ENCODE results near the gene PCDH7.

The PCDH7 gene

DNA sequence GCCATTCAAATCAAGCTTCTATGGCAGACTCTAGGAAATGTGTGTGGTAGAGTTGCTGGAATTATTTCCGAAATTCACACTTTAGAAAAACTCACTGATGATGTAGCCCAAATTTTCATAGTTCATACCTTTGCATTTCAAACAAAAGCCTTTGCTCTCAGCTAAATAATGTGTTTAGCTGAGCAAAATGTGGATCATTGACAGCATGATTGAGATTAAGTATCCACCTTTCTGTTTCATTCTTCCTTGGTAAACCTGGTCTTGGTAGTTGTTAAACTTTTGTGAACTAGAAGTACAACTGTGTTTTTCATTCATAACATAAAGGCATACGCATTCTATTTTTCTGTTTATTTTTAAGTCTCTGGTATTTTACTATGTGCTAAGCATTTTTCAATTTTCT is 7.2 kb downstream of the PCDH7 start:
- H3K36me3 ChIP-seq (ENCODE audit: control insufficient read depth in 2 of 2, insufficient read depth in 1 of 2, low read length in 2 of 2), result peaks cover 0 to 19% of the 10 kb centered on the region in 2 experiments; a peak in 1 of 3 replicates
- H3K4me3 ChIP-seq (ENCODE audit: low read depth, low read length), result no peak overlapping the region; the same call in 1 of the 2 replicates

DNA sequence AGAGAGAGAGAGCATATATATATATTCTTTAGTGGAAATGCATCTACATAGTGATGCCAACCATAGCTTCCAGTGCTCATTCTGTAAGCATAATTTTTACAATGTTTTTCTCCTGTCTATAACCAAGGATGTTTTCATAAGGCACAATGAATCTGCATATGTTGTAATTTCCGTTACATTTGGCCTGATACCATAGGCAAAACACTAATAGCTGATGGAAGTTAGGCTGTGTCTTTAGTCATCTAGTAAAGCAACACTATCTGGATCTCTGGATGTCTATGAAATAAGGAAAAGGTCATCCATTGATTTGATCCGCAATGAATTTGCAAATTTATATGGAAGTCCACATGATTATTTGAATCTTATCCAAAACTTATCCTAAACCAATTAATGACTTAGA is 8.1 kb downstream of the PCDH7 start:
- peaks cover 0 to 10% of the 10 kb centered on the region in 2 experiments; a peak in 1 of 3 replicates for H3K36me3 ChIP-seq (ENCODE audit: control insufficient read depth in 2 of 2, insufficient read depth in 1 of 2, low read length in 2 of 2)
- H3K27ac ChIP-seq (ENCODE audit: extremely low read depth, low read depth, low read length), result no peak overlapping the region
- POLR2A ChIA-PET, result interaction anchor here (1.5 kb wide), 1 partner anchor 10 kb away, joined by 6 read pairs; no protein-coding TSS in a partner anchor
- H3K4me3 ChIP-seq (ENCODE audit: low read depth, low read length), result no peak overlapping the region
- no peaks in the 10 kb centered on the region for H3K9me3 ChIP-seq (ENCODE audit: control insufficient read depth, insufficient read depth, low read depth, low read length)
- no peak for TF ChIP-seq ZNF529 (tag by site-specific recombination; IDR thresholded peaks at IDR 0.05; ENCODE audit: insufficient replicate concordance)
- no peak for TF ChIP-seq ZNF341 (tag by site-specific recombination; IDR thresholded peaks at IDR 0.05; ENCODE audit: low read depth)
- no peak for TF ChIP-seq KLF7 (tag by site-specific recombination; IDR thresholded peaks at IDR 0.05; ENCODE audit: borderline replicate concordance)
- no peak for TF ChIP-seq ZNF19 (tag by site-specific recombination; IDR thresholded peaks at IDR 0.05; ENCODE audit: low read depth)
- CTCF ChIA-PET, result interaction anchor here (0.7 kb wide), 1 partner anchor 115 kb away, joined by 5 read pairs; no protein-coding TSS in a partner anchor
- H3K4me1 ChIP-seq (ENCODE audit: control insufficient read depth, insufficient read depth, low read length), result peaks cover 3% of the 10 kb centered on the region; the same call in 1 of the 2 replicates

More for the DNA sequence above, 7.2 kb downstream of the PCDH7 start:
- ChIA-PET POLR2A (interaction anchor here (1.5 kb wide), 1 partner anchor 9 kb away, joined by 6 read pairs; no protein-coding TSS in a partner anchor), CTCF (interaction anchor here (0.7 kb wide), 1 partner anchor 116 kb away, joined by 5 read pairs; no protein-coding TSS in a partner anchor)
- Histone ChIP-seq H3K4me1 (ENCODE audit: control insufficient read depth, insufficient read depth, low read length) (peaks cover 3% of the 10 kb centered on the region; the same call in 1 of the 2 replicates), H3K9me3 (ENCODE audit: control insufficient read depth, insufficient read depth, low read depth, low read length) (no peaks in the 10 kb centered on the region), H3K27ac (ENCODE audit: extremely low read depth, low read depth, low read length) (no peak overlapping the region)
- TF ChIP-seq, protein P1, sequence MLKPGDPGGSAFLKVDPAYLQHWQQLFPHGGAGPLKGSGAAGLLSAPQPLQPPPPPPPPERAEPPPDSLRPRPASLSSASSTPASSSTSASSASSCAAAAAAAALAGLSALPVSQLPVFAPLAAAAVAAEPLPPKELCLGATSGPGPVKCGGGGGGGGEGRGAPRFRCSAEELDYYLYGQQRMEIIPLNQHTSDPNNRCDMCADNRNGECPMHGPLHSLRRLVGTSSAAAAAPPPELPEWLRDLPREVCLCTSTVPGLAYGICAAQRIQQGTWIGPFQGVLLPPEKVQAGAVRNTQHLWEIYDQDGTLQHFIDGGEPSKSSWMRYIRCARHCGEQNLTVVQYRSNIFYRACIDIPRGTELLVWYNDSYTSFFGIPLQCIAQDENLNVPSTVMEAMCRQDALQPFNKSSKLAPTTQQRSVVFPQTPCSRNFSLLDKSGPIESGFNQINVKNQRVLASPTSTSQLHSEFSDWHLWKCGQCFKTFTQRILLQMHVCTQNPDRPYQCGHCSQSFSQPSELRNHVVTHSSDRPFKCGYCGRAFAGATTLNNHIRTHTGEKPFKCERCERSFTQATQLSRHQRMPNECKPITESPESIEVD (tag by site-specific recombination; IDR thresholded peaks at IDR 0.05), result peak; percentile 89
- TF ChIP-seq ZFP69B (tag by site-specific recombination; IDR thresholded peaks at IDR 0.05), result no peak

DNA sequence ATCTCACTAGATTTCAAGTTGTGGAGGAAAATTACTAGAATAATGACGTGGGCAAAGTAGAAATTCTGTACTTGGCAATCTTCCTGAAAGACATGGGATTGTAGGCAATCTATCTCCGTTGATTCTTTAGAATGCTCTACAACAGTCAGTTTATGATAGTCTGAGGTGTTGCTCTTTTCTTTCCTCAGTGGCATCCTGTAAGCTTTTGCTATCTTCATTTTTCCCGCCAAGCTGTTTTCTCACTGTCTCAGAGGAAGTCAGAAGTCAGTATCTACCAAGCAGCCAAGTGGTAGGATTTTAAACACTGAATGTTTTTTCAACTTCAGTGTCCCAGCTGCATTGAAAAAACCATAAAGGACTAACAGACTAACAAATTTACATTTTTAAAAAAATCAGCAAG is 23.7 kb downstream of the PCDH7 start:
- TF ChIP-seq FEZF1 (tag by site-specific recombination; IDR thresholded peaks at IDR 0.05), result peak; percentile 79
- no peak for TF ChIP-seq ZNF629 (tag by site-specific recombination; IDR thresholded peaks at IDR 0.05)
- CTCF ChIA-PET, result no interaction called here
- POLR2A ChIA-PET, result no interaction called here

DNA sequence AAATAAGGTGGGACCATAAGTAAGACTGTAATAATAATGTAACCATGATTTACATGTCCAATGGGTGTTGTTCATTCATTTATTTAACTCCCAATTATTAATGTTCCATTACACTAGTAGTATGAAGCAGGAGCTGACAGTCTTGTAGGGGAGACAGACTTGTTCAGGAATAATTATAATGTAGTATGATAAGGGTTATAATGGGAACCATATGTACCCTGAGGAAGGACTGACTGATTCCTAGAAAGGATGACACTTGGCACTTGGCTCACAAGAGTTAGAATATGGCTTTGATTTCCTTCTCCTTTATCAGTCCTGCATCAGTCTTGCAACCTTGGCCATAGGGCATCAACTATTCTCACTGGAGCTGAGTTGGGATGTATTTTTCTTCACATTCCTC is 24.2 kb downstream of the PCDH7 start:
- H3K27ac ChIP-seq (ENCODE audit: extremely low read depth, low read depth, low read length), result no peak overlapping the region
- TF ChIP-seq ZNF777 (tag by site-specific recombination; IDR thresholded peaks at IDR 0.05; ENCODE audit: borderline replicate concordance) (no peak), WT1 (tag by site-specific recombination; IDR thresholded peaks at IDR 0.05) (no peak), ZNF747 (tag by site-specific recombination; IDR thresholded peaks at IDR 0.05) (no peak), ZNF585B (tag by site-specific recombination; IDR thresholded peaks at IDR 0.05) (no peak)
- TF ChIP-seq, protein P2, sequence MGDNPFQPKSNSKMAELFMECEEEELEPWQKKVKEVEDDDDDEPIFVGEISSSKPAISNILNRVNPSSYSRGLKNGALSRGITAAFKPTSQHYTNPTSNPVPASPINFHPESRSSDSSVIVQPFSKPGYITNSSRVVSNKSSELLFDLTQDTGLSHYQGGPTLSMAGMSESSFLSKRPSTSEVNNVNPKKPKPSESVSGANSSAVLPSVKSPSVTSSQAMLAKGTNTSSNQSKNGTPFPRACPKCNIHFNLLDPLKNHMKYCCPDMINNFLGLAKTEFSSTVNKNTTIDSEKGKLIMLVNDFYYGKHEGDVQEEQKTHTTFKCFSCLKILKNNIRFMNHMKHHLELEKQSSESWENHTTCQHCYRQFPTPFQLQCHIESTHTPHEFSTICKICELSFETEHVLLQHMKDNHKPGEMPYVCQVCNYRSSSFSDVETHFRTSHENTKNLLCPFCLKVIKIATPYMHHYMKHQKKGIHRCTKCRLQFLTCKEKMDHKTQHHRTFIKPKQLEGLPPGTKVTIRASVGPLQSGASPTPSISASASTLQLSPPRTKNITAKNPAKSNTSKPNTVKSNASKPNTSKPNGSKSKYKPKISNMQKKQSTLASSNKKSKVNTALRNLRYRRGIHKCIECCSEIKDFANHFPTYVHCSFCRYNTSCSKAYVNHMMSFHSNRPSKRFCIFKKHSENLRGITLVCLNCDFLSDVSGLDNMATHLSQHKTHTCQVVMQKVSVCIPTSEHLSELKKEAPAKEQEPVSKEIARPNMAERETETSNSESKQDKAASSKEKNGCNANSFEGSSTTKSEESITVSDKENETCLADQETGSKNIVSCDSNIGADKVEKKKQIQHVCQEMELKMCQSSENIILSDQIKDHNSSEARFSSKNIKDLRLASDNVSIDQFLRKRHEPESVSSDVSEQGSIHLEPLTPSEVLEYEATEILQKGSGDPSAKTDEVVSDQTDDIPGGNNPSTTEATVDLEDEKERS (tag by site-specific recombination; IDR thresholded peaks at IDR 0.05), result no peak
- TF ChIP-seq, protein P3, sequence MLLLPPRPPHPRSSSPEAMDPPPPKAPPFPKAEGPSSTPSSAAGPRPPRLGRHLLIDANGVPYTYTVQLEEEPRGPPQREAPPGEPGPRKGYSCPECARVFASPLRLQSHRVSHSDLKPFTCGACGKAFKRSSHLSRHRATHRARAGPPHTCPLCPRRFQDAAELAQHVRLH (tag by site-specific recombination; IDR thresholded peaks at IDR 0.05), result no peak
- no peak overlapping the region for H3K4me3 ChIP-seq (ENCODE audit: low read depth, low read length)
- H3K9me3 ChIP-seq (ENCODE audit: control insufficient read depth, insufficient read depth, low read depth, low read length), result no peaks in the 10 kb centered on the region
- CTCF ChIA-PET, result no interaction called here
- no peaks in the 10 kb centered on the region for H3K36me3 ChIP-seq (ENCODE audit: control insufficient read depth in 2 of 2, insufficient read depth in 1 of 2, low read length in 2 of 2)
- POLR2A ChIA-PET, result no interaction called here
- H3K4me1 ChIP-seq (ENCODE audit: control insufficient read depth, insufficient read depth, low read length), result 0 out of 2 replicates have a peak, but pooled peaks cover 3% of the 10 kb centered on the region

More for the DNA sequence above, 23.7 kb downstream of the PCDH7 start:
- Histone ChIP-seq H3K36me3 (ENCODE audit: control insufficient read depth in 2 of 2, insufficient read depth in 1 of 2, low read length in 2 of 2) (no peaks in the 10 kb centered on the region), H3K4me3 (ENCODE audit: low read depth, low read length) (no peak overlapping the region), H3K27ac (ENCODE audit: extremely low read depth, low read depth, low read length) (no peak overlapping the region), H3K9me3 (ENCODE audit: control insufficient read depth, insufficient read depth, low read depth, low read length) (no peaks in the 10 kb centered on the region), H3K4me1 (ENCODE audit: control insufficient read depth, insufficient read depth, low read length) (0 out of 2 replicates have a peak, but pooled peaks cover 3% of the 10 kb centered on the region)

Data from HEK293 (cell line).